Dendritic cell treated with granulocyte-macrophage colony-stimulating factor and Interleukin-4, amounts not matched to agents 40 ng/mL and 50 ng/mL, for 4 days (primary cell): ENCODE results near the gene FLOT1.

ENCODE experiments used
- H3K27ac Mint-ChIP-seq: one replicate; pipeline ENCODE4 v1.8.0; 2022; ENCODE audit warnings: mild to moderate bottlenecking, mixed read lengths
- H3K27me3 Mint-ChIP-seq: one replicate; pipeline ENCODE4 v1.8.0; 2022; ENCODE audit warnings: mild to moderate bottlenecking, mixed read lengths
- H3K36me3 Mint-ChIP-seq: one replicate; pipeline ENCODE4 v1.8.0; 2022; ENCODE audit warnings: low read depth, mixed read lengths
- H3K4me1 Mint-ChIP-seq: one replicate; pipeline ENCODE4 v1.8.0; 2022; ENCODE audit warnings: low read depth, mixed read lengths
- H3K4me3 Mint-ChIP-seq: one replicate; pipeline ENCODE4 v1.8.0; 2022; ENCODE audit warnings: mild to moderate bottlenecking, moderate library complexity, mixed read lengths
- H3K9me3 Mint-ChIP-seq: one replicate; pipeline ENCODE4 v1.8.0; 2022; ENCODE audit warnings: mixed read lengths
- intact Hi-C: fragments of 100-400 bp; cut with micrococcal nuclease; formaldehyde crosslinking; loops from one replicate; pipeline ENCODE4 v1.15.0; 2022

FLOT1 gene, protein sequence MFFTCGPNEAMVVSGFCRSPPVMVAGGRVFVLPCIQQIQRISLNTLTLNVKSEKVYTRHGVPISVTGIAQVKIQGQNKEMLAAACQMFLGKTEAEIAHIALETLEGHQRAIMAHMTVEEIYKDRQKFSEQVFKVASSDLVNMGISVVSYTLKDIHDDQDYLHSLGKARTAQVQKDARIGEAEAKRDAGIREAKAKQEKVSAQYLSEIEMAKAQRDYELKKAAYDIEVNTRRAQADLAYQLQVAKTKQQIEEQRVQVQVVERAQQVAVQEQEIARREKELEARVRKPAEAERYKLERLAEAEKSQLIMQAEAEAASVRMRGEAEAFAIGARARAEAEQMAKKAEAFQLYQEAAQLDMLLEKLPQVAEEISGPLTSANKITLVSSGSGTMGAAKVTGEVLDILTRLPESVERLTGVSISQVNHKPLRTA

DNA sequence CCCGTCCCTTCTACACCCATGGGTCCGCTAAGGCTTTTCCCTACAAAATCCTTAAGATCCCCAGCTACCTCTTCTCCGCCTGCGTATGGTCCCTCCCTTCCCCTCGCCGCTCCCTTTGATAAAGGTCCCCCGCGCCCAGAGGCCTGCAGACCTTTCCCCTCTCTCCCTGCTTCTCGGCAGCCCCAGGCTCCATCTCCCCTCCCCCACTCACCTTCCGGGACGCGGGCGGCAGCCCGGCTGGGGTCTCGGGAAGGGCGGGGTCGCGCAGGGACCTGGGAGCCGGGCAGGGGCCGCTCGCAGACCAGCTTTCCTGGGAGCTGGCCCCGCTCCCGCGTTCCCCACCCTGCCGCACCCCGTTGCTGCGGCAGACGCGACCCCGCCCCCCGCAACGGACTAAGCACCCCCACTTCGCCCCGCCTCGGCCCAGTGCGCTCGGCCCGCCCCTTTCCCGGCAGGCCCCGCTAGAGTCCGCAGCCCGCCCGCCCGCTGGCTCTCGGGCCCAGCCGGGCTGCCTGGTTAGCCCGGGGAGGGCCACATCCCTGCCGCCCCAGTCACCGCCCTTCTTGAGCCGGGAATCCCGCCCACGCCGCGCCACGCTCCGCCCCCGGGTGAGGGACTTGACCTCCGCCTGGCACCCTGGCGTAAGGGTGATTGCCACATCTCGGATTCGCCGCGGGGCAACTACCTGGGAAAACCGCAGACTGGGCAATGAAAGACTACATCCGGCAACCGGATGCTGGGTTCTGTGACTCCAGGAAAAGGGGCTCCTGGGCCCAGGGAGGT, at the start of gene FLOT1:
TSS of gene FLOT1 (minus strand) at position 372 of the 783 bp plus-strand sequence. CDS start 498 bp downstream, outside the sequence.
- H3K27ac Mint-ChIP-seq = peak within 1 kb of the TSS; percentile 99
- peak within 1 kb of the TSS; percentile 98 for H3K4me3 Mint-ChIP-seq
- peaks cover 64% of the 10 kb centered on the region for H3K36me3 Mint-ChIP-seq

DNA sequence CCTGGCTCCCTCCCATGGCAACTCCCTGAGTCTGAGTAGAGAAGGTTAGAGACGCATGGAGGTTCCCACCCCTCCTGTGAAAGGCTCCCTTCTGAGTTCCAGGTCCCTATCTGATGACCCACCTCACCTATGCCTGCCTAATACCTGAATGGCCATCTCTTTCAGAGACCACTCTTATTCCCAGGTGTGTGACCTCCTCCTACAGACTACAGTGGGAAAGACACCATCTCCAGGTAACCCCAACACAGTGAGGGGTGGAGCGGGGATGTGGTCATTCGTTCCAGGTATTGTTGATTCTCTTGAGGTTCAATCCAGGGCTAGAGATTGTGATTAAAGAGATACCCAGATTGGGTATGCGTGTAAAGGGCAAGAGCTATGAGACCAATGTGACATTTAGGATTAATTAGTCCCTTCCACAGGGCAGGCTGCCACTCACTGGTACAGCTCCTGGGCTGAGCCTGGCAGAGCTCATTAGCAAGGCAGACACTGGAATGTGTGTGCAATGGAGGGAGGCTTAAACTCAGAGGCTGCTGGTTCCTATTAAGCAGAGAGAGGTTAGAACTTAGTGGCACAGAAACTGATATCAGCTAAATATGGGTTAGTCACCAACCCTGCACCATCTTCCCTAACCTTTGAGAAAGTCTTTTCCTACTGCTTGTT, 48.4 kb upstream of the FLOT1 start:
- no peaks in the 10 kb centered on the region for H3K9me3 Mint-ChIP-seq
- intact Hi-C loops = no loop called here
- no peak overlapping the region for H3K4me3 Mint-ChIP-seq
- peaks cover 61% of the 10 kb centered on the region for H3K4me1 Mint-ChIP-seq
- no peaks in the 10 kb centered on the region for H3K27me3 Mint-ChIP-seq
- H3K36me3 Mint-ChIP-seq = no peaks in the 10 kb centered on the region
- H3K27ac Mint-ChIP-seq = peak overlapping the region; percentile 47

More for the DNA sequence above, at the start of gene FLOT1:
- no peaks in the 10 kb centered on the region for H3K9me3 Mint-ChIP-seq
- intact Hi-C loops = loop anchor here (2.0 to 5.0 kb wide), 4 partner anchors 20 to 125 kb away; partner anchors contain the start of genes MRPS18B and PPP1R10
- H3K27me3 Mint-ChIP-seq = peaks cover 4% of the 10 kb centered on the region
- peaks cover 67% of the 10 kb centered on the region for H3K4me1 Mint-ChIP-seq

DNA sequence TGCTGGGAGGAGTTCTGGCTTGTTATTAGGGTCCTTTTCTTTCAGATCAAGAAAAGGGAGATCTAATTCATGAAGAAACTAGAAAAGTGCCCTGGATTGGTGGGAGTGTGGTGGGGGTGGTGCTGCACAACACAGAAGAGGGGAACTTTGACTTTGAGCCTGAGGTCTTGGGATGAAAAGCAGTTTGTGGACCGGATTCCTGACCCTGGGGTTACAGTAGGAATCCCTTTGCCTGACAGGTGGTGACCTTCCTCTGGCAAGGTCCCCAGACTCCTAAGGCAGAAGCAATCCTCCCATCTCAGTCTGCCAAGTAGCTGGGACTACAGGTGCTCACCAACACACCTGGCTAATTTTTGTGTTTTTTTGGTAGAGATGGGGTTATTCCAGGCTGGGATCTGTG, 47.1 kb upstream of the FLOT1 start:
- intact Hi-C loops = no loop called here
- peaks cover 61% of the 10 kb centered on the region for H3K4me1 Mint-ChIP-seq
- H3K9me3 Mint-ChIP-seq = no peaks in the 10 kb centered on the region
- no peaks in the 10 kb centered on the region for H3K36me3 Mint-ChIP-seq
- no peak overlapping the region for H3K4me3 Mint-ChIP-seq
- peak overlapping the region; percentile 84 for H3K27ac Mint-ChIP-seq
- H3K27me3 Mint-ChIP-seq = no peaks in the 10 kb centered on the region

DNA sequence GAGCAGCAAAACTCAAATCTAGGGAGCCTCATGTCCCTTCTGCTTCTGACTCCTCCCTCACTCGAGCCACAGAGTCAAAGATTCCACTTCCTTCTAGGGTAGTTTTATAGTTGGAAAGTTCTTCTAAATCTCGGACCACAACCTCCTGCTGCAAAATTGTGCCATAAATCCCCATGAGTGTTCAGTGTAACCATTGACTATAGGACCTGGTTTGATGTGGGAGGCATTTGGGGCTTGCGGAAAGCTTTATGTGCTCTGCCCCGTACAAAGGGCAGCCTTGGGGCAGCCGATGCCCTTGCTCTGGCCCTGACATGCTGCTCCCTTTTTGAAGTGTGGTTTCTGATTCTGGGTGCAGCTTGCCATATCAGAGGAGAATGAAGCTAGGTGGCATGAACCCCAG, 45.5 kb upstream of the FLOT1 start:
- intact Hi-C loops = no loop called here
- Mint-ChIP-seq H3K4me1 (peaks cover 49% of the 10 kb centered on the region), H3K9me3 (no peaks in the 10 kb centered on the region), H3K27ac (peak overlapping the region; percentile 84), H3K27me3 (no peaks in the 10 kb centered on the region), H3K4me3 (no peak overlapping the region), H3K36me3 (no peaks in the 10 kb centered on the region)

DNA sequence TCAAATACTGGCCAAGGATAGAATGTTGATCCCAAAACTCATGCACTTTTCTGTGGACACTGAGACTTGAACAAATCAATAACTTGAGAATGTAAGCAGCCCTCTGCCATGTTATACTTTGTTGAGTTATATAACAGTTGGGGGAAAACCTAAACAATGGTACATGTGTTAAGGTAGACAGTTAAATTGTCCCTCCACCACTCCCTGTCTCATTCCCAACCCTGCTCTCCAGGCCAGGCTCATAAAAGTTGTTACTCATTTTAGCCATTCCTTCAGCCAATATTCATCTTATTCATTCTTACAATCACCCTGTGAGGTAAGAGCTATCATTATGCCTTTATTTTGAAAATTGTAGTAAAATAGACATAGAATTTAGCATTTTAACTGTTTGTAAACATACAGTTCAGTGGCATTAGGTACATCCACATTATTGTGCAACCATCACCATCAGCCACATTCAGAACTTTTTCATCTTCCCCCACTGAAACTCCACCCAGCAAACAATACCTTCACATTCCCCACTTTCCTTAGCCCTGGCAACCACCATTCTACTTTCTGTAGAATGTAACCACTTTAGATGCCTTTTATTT, 40.0 kb upstream of the FLOT1 start:
- H3K27ac Mint-ChIP-seq = peak overlapping the region; percentile 79
- H3K4me1 Mint-ChIP-seq = peaks cover 76% of the 10 kb centered on the region
- intact Hi-C loops = loop anchor here (1.0 to 2.0 kb wide), 3 partner anchors 30 to 40 kb away; partner anchors contain the start of gene FLOT1
- no peaks in the 10 kb centered on the region for H3K36me3 Mint-ChIP-seq
- H3K27me3 Mint-ChIP-seq = no peaks in the 10 kb centered on the region
- H3K9me3 Mint-ChIP-seq = no peaks in the 10 kb centered on the region
- no peak overlapping the region for H3K4me3 Mint-ChIP-seq

DNA sequence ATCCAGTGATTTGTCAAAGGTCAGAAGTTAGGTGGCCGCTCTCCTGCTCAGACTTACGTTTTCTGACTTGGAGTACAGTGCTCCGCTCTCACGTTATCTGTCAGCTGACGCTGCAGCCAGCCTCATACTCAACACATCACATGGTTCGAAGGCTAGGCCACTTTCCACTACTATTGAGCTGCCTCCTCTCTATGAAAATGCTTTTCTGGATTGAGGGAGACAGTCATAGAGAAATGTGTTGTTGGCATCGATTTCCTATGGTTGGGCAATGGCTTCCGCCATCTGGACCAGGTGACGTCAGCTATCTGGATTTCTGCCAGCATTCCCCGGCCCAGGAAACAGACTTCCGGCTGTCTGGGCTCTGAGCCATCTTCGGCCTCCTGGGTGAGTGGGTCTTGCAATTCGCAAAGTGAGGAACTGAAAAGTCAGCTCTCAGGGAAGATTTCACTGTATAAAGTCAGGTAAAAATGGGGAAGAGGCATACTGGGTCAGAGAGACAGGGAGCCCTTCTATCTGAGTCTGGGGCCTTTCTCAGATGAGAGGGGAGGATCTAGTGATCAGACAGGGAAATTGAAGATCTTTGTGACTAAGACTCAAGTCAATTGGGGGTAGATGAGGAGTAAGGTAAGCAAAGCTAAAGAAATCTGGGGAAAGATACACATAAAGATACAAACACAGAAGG, 39.4 kb upstream of the FLOT1 start:
- no peaks in the 10 kb centered on the region for H3K36me3 Mint-ChIP-seq
- peak overlapping the region; percentile 79 for H3K27ac Mint-ChIP-seq
- H3K4me1 Mint-ChIP-seq = peaks cover 80% of the 10 kb centered on the region
- no peaks in the 10 kb centered on the region for H3K9me3 Mint-ChIP-seq
- H3K27me3 Mint-ChIP-seq = no peaks in the 10 kb centered on the region
- intact Hi-C loops = loop anchor here (1.0 to 2.0 kb wide), 3 partner anchors 29 to 39 kb away; partner anchors contain the start of gene FLOT1
- peak overlapping the region; percentile 5 for H3K4me3 Mint-ChIP-seq

DNA sequence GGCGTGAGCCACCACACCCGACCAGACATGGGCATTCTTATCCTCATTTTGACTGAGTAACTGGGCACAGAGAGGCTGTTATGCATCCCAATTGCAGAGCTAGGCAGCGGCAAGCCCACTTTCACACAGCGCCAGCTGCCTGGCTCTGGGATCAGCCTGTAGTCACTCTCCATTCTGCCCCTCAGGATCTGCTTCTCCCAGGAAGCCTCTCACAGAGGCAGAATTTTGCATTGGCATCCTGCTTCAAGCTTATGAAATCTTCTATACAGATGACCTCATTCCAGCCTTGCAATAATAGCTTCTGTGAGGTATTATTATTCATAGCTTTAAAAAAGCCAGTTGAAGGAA, 38.9 kb upstream of the FLOT1 start:
- Mint-ChIP-seq H3K4me3 (no peak overlapping the region), H3K36me3 (no peaks in the 10 kb centered on the region), H3K27ac (peak overlapping the region; percentile 79), H3K4me1 (peaks cover 79% of the 10 kb centered on the region), H3K9me3 (no peaks in the 10 kb centered on the region), H3K27me3 (no peaks in the 10 kb centered on the region)
- intact Hi-C loops = no loop called here

DNA sequence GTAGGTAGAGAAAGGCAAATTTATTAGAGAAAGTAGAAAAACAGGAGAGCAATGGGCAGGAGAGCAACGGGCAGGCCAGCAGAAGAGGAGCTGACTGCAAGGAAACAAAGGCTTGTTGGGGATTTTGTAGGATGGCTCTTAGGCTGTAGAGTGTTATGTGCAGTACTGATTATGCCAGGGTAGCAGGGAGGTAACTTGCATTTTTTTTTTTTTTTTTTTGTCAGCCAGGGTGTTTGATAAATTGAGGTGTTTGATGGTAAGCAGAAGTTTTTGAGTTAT, 38.1 kb upstream of the FLOT1 start:
- Mint-ChIP-seq H3K4me1 (peaks cover 74% of the 10 kb centered on the region), H3K27me3 (no peaks in the 10 kb centered on the region), H3K27ac (peak overlapping the region; percentile 79), H3K4me3 (no peak overlapping the region), H3K36me3 (no peaks in the 10 kb centered on the region), H3K9me3 (no peaks in the 10 kb centered on the region)
- intact Hi-C loops = no loop called here

DNA sequence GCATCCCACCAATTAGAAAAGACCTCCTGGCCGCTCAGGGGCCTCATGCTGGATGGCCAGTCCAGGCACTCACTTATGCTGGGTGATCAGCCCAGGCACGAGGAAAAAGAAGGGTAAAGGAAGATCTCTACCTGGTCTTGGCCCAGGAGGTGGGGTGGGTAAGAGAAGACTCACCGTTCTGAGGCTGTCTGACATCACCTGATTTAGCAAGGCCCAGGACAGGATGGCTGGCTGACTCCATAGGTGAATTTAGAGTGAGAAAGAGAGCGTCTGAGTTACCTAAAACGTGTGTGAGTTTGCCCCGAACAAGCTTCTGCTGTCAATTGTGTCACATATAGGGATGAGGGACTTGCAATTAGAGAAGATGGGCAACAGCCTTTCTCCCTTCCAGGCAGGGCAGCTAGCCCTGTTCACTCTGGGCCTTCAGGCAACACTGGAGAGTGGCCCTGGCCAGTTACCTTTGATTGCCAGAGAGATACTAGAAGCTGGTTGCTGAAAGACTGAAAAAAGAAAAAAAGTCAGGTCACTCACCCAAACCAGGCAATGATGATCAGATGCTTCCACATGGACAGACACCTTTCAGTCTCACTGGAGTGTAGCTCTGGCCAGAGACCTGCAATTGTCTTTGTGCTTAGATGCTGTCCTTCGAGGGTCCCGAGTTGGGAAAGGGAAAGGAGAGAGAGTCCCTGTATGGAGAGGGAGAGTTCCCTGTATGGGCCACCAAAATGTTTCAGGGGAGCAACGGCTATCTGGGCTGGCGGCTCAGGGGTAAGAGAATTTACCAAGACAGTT, 37.6 kb upstream of the FLOT1 start:
- Mint-ChIP-seq H3K4me1 (peaks cover 68% of the 10 kb centered on the region), H3K27me3 (no peaks in the 10 kb centered on the region), H3K9me3 (no peaks in the 10 kb centered on the region), H3K36me3 (no peaks in the 10 kb centered on the region), H3K27ac (peak overlapping the region; percentile 79), H3K4me3 (no peak overlapping the region)
- intact Hi-C loops = no loop called here

DNA sequence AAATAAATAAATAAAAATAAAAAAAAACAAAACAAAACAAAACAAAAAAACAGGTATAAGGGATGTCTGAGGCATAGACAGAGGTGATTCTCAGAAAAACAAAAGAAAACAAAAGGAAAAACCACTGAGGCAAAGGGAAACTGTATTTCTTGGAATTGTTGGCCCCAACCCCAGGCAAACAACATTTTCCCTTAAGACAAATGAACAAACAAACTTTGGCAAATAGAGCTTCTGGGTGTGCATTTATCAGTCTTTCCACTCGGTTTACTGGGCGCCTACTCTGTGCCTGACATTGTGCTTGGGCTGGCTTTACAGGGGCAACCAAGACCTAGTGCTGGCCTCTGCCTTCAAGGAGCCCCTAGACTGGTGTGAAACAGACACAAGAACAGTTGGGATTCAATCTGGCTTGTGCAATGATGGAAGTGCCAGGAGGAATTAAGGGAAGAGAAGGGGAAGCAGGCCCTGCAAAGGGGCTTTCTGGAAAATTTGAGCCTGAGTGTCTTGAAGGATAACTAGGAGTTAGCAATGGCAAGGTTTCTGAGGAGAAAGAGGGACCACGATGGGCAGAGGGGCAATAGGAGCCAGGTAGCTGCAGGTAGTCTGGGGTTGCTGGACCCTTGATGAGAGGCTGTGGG, 35.6 kb upstream of the FLOT1 start:
- intact Hi-C loops = no loop called here
- Mint-ChIP-seq H3K4me3 (no peak overlapping the region), H3K4me1 (peaks cover 76% of the 10 kb centered on the region)

DNA sequence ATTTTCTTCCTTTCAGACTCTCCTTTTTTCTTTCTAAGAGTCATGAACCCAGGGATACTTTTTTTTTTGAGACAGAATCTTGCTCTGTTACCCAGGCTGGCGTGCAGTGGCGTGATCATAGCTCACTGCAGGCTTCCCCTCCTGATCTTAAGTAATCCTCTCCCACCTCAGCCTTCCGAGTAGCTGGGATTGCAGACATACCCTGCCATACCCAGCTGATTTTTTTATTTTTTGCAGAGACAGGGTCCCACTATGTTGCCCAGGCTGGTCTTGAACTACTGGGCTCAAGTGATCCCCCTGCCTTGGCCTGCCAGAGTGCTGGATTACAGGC, 34.6 kb upstream of the FLOT1 start:
- intact Hi-C loops = no loop called here
- H3K27me3 Mint-ChIP-seq = peaks cover 1% of the 10 kb centered on the region
- peak overlapping the region; percentile 56 for H3K27ac Mint-ChIP-seq
- no peaks in the 10 kb centered on the region for H3K9me3 Mint-ChIP-seq
- peaks cover 77% of the 10 kb centered on the region for H3K4me1 Mint-ChIP-seq
- no peak overlapping the region for H3K4me3 Mint-ChIP-seq
- H3K36me3 Mint-ChIP-seq = no peaks in the 10 kb centered on the region

More for the DNA sequence above, 35.6 kb upstream of the FLOT1 start:
- H3K27ac Mint-ChIP-seq = peak overlapping the region; percentile 79
- no peaks in the 10 kb centered on the region for H3K9me3 Mint-ChIP-seq
- no peaks in the 10 kb centered on the region for H3K27me3 Mint-ChIP-seq
- no peaks in the 10 kb centered on the region for H3K36me3 Mint-ChIP-seq

DNA sequence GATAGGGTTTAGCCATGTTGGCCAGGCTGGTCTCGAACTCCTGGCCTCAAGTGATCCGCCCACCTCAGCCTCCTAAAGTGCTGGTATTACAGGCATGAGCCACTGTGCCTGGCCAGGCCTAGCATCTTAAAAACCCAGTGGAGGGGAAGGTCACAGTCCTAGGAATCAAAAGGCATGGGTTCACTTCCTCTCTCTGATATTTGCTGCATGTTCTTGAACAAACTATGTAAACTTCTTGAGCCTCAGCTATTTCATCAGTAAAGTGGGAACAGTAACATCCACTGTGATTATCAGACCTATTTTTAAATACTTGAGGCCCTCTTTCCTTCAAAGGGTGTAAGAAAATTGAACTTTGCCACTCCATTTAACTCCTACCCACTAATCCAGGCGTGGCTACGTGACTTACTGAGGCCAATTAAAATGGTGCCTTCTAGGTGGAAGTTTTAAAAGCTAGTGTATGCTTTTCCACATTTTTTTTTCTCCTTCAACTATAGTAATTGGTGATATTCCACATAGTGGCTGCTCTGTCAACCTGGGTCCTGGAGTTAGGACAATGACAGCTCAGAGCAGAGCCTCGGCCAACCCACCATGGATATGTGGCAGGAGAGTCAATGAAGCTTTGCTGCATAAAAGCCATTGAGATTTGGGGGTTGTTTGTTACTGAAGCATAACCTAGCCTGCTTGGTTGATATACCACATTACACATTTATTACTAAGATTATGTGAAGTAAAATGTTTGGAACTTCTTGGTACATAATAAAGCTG, 34.1 kb upstream of the FLOT1 start:
- intact Hi-C loops = no loop called here
- peaks cover 1% of the 10 kb centered on the region for H3K27me3 Mint-ChIP-seq
- no peak overlapping the region for H3K4me3 Mint-ChIP-seq
- no peaks in the 10 kb centered on the region for H3K36me3 Mint-ChIP-seq
- peak overlapping the region; percentile 56 for H3K27ac Mint-ChIP-seq
- H3K4me1 Mint-ChIP-seq = peaks cover 73% of the 10 kb centered on the region
- no peaks in the 10 kb centered on the region for H3K9me3 Mint-ChIP-seq
